ENCODE data around the gene SH3BGRL2.

Gene SH3BGRL2

DNA sequence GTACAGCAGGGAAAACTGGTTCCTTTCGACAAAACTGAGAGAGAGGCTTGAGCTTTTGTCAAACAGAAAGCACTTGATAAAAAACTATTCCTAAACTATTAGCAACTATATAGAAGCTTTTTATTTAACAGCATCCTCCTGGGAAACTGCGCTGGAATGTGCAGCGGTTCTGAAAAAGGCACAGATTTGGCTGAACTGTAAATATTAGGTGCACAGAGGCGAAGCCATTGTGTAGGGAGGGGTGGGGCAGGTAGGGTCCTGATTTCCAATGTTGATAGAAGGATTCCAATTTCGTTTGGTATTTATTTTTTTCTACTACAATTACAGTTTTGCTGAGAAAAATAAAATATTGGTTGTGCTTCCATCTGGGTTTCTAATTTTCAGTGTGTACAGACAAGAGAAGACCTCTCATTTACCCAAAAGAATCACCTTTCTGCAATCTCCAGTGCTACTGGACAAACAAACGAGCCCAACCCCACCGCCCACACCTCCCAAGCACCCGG lies 698 bp upstream of the SH3BGRL2 start:
- H3K9me2 ChIP-seq (replicated peaks; ENCODE audit: insufficient read depth, low read length) = no peaks in the 10 kb centered on the region
- H3K27me3 ChIP-seq (replicated peaks; ENCODE audit: insufficient read depth, low read length) = no peaks in the 10 kb centered on the region
- H3K27ac ChIP-seq (ENCODE audit: low read length) = no peak overlapping the region
- no peak for TF ChIP-seq EZH2 (optimal IDR thresholded peaks at IDR 0.05; ENCODE audit: low read depth, low read length)
- TF ChIP-seq, protein P1, sequence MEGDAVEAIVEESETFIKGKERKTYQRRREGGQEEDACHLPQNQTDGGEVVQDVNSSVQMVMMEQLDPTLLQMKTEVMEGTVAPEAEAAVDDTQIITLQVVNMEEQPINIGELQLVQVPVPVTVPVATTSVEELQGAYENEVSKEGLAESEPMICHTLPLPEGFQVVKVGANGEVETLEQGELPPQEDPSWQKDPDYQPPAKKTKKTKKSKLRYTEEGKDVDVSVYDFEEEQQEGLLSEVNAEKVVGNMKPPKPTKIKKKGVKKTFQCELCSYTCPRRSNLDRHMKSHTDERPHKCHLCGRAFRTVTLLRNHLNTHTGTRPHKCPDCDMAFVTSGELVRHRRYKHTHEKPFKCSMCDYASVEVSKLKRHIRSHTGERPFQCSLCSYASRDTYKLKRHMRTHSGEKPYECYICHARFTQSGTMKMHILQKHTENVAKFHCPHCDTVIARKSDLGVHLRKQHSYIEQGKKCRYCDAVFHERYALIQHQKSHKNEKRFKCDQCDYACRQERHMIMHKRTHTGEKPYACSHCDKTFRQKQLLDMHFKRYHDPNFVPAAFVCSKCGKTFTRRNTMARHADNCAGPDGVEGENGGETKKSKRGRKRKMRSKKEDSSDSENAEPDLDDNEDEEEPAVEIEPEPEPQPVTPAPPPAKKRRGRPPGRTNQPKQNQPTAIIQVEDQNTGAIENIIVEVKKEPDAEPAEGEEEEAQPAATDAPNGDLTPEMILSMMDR (IDR thresholded peaks at IDR 0.05; ENCODE audit: low read length) = no peak
- no peaks in the 10 kb centered on the region for H3K36me3 ChIP-seq (replicated peaks; ENCODE audit: insufficient read depth, low read length)
- no peaks in the 10 kb centered on the region for H4K20me1 ChIP-seq (ENCODE audit: insufficient read depth, low read length)
- H3K4me3 ChIP-seq (ENCODE audit: low read length) = peak overlapping the region; percentile 91
- H3K4me1 ChIP-seq (ENCODE audit: low read length) = peaks cover 31% of the 10 kb centered on the region
- no peak overlapping the region for H3K9ac ChIP-seq (ENCODE audit: low read length)
- H3F3A ChIP-seq (ENCODE audit: insufficient read depth, low read length) = peaks cover 26% of the 10 kb centered on the region
- H3K79me2 ChIP-seq (ENCODE audit: low read length) = no peaks in the 10 kb centered on the region
- no peaks in the 10 kb centered on the region for H3K9me3 ChIP-seq (replicated peaks; ENCODE audit: insufficient read depth, low read length)
- peak overlapping the region; percentile 86 for H3K4me2 ChIP-seq (ENCODE audit: low read depth, low read length)
- H2AFZ ChIP-seq (ENCODE audit: low read length) = peak overlapping the region; percentile 88
- no peak for DNase-seq

DNA sequence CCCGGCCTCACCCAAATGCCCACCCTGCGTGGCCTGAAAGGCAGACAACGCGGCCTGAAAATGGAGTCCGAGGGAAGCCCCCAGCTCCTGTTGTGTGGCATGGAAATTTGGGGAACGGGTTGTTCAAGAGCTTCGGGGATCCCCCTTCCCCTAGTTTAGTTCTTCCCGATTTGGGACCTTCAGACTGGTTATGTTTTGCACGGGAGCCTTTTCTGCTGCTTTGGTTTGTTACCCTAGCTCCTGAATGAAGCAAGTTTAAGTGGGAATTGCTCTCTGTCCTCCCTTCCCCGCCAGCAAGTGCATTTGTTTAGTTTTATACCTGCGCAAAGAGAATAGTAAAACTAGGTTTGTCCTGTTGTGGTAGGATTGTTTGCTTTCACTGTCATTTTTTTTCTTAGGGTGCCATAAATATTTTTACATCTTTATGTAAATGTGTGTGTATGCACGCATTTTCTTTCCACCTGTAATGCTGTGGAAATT lies 604 bp downstream of the SH3BGRL2 start:
- H3K4me1 ChIP-seq (ENCODE audit: low read length) = peaks cover 24% of the 10 kb centered on the region
- DNase-seq = no peak
- H3K4me2 ChIP-seq (ENCODE audit: low read depth, low read length) = peak overlapping the region; percentile 86

DNA sequence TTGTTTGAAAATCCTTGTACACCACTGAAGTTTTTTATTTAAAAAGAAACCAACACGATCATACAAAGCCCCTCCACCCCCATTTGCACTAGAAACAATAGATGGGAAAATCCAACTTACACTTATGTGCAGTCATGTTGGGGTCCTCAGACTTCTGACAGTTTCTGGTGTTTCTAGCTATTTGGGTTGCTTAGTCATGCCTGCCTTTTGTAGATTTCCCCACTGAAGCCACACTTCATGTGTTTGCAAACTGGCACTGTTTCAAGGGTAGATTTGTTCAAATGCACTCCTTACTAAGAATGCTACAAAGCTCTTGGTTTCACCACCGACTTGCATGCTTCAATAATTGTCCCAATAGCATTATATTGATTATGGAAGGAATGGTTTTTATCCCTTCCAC lies 1.5 kb downstream of the SH3BGRL2 start:
- TF ChIP-seq, protein P1 (IDR thresholded peaks at IDR 0.05; ENCODE audit: low read length) = no peak
- TF ChIP-seq EZH2 (optimal IDR thresholded peaks at IDR 0.05; ENCODE audit: low read depth, low read length) = no peak
- no peak for TF ChIP-seq EZH2phosphoT487 (IDR thresholded peaks at IDR 0.05; ENCODE audit: low read length)
- H3K9me2 ChIP-seq (replicated peaks; ENCODE audit: insufficient read depth, low read length) = no peaks in the 10 kb centered on the region
- no peaks in the 10 kb centered on the region for H3K79me2 ChIP-seq (ENCODE audit: low read length)
- no peaks in the 10 kb centered on the region for H3K27me3 ChIP-seq (replicated peaks; ENCODE audit: insufficient read depth, low read length)
- peaks cover 18% of the 10 kb centered on the region for H3F3A ChIP-seq (ENCODE audit: insufficient read depth, low read length)
- no peak overlapping the region for H3K4me2 ChIP-seq (ENCODE audit: low read depth, low read length)
- DNase-seq = no peak
- H4K20me1 ChIP-seq (ENCODE audit: insufficient read depth, low read length) = no peaks in the 10 kb centered on the region
- no peak overlapping the region for H2AFZ ChIP-seq (ENCODE audit: low read length)
- no peaks in the 10 kb centered on the region for H3K9me3 ChIP-seq (replicated peaks; ENCODE audit: insufficient read depth, low read length)
- no peaks in the 10 kb centered on the region for H3K36me3 ChIP-seq (replicated peaks; ENCODE audit: insufficient read depth, low read length)
- no peak overlapping the region for H3K9ac ChIP-seq (ENCODE audit: low read length)
- H3K4me3 ChIP-seq (ENCODE audit: low read length) = no peak overlapping the region
- H3K27ac ChIP-seq (ENCODE audit: low read length) = no peak overlapping the region
- H3K4me1 ChIP-seq (ENCODE audit: low read length) = peaks cover 17% of the 10 kb centered on the region

More for the DNA sequence above, 604 bp downstream of the SH3BGRL2 start:
- Histone ChIP-seq H3K27me3 (replicated peaks; ENCODE audit: insufficient read depth, low read length) (no peaks in the 10 kb centered on the region), H3K9me2 (replicated peaks; ENCODE audit: insufficient read depth, low read length) (no peaks in the 10 kb centered on the region), H3K36me3 (replicated peaks; ENCODE audit: insufficient read depth, low read length) (no peaks in the 10 kb centered on the region), H3K9ac (ENCODE audit: low read length) (peak overlapping the region; percentile 64; the same call in 1 of the 2 replicates), H3K9me3 (replicated peaks; ENCODE audit: insufficient read depth, low read length) (no peaks in the 10 kb centered on the region), H2AFZ (ENCODE audit: low read length) (peak overlapping the region; percentile 88), H3K27ac (ENCODE audit: low read length) (no peak overlapping the region), H4K20me1 (ENCODE audit: insufficient read depth, low read length) (no peaks in the 10 kb centered on the region), H3K79me2 (ENCODE audit: low read length) (no peaks in the 10 kb centered on the region), H3K4me3 (ENCODE audit: low read length) (peak overlapping the region; percentile 91), H3F3A (ENCODE audit: insufficient read depth, low read length) (peaks cover 25% of the 10 kb centered on the region)
- TF ChIP-seq, protein P1 (IDR thresholded peaks at IDR 0.05; ENCODE audit: low read length) = no peak
- TF ChIP-seq EZH2 (optimal IDR thresholded peaks at IDR 0.05; ENCODE audit: low read depth, low read length) (no peak), EZH2phosphoT487 (IDR thresholded peaks at IDR 0.05; ENCODE audit: low read length) (no peak)

Data from MM.1S (cell line).